Measurements from ENCODE around the gene KCNK15.
"Not testable (repeated sequence)": the region's sequence is repeated elsewhere in the genome, so short reads cannot be mapped to it uniquely, and the experiment has no call there.

KCNK15 gene

DNA sequence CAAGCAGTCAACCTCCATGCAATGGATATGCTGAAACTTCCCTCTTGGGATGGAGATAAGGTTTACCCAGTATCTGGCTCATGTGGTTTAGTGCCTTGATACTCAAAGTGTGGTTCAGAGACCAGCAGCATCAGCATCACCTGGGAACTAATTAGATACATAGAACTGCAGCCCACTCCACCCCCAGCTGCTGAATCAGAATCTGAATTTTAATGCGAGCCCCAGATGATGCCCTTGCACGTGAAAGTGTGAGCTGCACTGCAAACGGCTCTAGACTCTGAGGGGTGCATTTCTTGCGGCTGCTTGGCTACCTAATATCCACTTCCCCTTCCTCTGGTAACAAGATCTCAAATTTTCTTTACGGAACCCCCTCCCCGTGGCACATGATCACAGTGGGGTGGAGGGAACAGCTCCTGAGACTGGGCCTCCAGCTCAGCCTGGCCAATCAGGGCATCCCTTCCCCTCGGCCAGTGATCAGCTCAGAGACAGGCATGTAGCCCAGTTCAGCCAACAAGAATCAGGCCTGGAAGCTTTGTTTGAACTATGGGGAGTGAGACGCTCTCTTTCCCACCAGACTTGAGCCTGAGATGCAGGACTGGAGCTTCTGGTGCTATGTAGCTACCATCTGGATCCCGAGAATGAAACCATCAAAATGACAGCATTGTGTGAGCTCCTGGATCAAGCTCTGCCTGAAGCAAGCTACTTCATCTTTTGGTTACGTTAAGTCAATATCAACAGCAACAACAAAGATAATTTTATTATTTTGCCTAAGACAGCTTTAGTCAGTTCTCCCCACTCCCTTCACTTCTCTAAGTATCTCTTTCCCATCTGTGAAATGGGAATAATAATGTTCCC is 12.8 kb downstream of the KCNK15 start:
- no peak for DNase-seq
- Histone ChIP-seq H3K36me3 (no peaks in the 10 kb centered on the region), H3K9me3 (no peaks in the 10 kb centered on the region), H3K27me3 (peaks cover 0 to 44% of the 10 kb centered on the region in 2 donors), H3K4me3 (no peak overlapping the region), H3K4me1 (no peaks in the 10 kb centered on the region), H3K27ac (no peak overlapping the region)
- intact Hi-C loops (cut with DNase I; ENCODE audit: low total_unique reads) = loop anchor here (10.0 kb wide), 1 partner anchor 196 kb away; no protein-coding TSS in a partner anchor
- TF ChIP-seq, protein P1, sequence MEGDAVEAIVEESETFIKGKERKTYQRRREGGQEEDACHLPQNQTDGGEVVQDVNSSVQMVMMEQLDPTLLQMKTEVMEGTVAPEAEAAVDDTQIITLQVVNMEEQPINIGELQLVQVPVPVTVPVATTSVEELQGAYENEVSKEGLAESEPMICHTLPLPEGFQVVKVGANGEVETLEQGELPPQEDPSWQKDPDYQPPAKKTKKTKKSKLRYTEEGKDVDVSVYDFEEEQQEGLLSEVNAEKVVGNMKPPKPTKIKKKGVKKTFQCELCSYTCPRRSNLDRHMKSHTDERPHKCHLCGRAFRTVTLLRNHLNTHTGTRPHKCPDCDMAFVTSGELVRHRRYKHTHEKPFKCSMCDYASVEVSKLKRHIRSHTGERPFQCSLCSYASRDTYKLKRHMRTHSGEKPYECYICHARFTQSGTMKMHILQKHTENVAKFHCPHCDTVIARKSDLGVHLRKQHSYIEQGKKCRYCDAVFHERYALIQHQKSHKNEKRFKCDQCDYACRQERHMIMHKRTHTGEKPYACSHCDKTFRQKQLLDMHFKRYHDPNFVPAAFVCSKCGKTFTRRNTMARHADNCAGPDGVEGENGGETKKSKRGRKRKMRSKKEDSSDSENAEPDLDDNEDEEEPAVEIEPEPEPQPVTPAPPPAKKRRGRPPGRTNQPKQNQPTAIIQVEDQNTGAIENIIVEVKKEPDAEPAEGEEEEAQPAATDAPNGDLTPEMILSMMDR (IDR thresholded peaks at IDR 0.05) = no peak

DNA sequence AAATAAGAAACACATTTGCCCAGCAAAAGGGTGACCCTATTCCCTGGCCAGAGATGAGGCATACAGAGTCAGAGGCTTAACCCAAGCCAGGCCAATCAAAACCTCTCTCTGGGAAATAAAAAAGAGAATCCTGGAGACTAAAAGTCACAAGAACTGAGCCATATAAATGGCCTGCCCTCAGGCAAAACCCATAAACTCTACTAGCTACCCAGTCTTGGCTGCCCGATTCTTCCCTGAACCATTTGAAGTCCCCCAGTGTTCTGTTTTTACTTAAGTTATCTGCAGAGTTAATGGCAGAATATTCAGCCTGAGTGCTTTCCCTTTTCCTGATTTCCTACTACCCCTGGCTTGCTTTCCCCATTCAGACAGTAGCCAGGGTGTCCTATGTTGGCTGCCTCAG is 13.9 kb downstream of the KCNK15 start:
- DNase-seq = no peak

DNA sequence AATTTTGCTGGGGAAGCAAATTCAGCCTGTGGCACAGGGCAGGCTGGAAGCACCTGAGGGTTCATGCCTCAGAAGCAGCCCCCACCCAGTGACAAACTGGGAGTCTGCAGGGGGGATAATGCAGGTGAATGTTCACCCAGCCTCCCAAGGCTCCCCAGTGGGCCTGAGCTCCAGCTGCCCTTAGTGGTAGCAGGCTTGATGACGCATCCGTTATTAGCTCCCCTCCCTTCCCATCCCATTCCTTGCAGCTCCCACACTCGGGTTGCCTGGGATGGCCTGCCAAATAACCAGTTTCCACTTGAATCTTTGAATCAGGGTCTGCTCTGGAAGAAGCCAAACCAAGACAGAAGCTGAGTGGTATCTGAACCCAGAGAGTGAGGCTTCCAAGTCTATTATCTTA is 15.8 kb downstream of the KCNK15 start:
- no peak overlapping the region for H3K4me3 ChIP-seq
- peaks cover 0 to 19% of the 10 kb centered on the region in 2 donors for H3K27me3 ChIP-seq
- no peaks in the 10 kb centered on the region for H3K9me3 ChIP-seq
- no peak for DNase-seq
- TF ChIP-seq, protein P1 (IDR thresholded peaks at IDR 0.05) = no peak
- H3K27ac ChIP-seq = no peak overlapping the region
- intact Hi-C loops (cut with DNase I; ENCODE audit: low total_unique reads) = no loop called here
- H3K4me1 ChIP-seq = no peaks in the 10 kb centered on the region
- H3K36me3 ChIP-seq = no peaks in the 10 kb centered on the region

More for the DNA sequence above, 13.9 kb downstream of the KCNK15 start:
- TF ChIP-seq, protein P1 (IDR thresholded peaks at IDR 0.05) = no peak
- H3K9me3 ChIP-seq = no peaks in the 10 kb centered on the region
- H3K27ac ChIP-seq = no peak overlapping the region
- intact Hi-C loops (cut with DNase I; ENCODE audit: low total_unique reads) = loop anchor here (10.0 kb wide), 1 partner anchor 195 kb away; no protein-coding TSS in a partner anchor
- H3K27me3 ChIP-seq = peaks cover 0 to 34% of the 10 kb centered on the region in 2 donors
- no peaks in the 10 kb centered on the region for H3K4me1 ChIP-seq
- H3K36me3 ChIP-seq = no peaks in the 10 kb centered on the region
- H3K4me3 ChIP-seq = no peak overlapping the region

DNA sequence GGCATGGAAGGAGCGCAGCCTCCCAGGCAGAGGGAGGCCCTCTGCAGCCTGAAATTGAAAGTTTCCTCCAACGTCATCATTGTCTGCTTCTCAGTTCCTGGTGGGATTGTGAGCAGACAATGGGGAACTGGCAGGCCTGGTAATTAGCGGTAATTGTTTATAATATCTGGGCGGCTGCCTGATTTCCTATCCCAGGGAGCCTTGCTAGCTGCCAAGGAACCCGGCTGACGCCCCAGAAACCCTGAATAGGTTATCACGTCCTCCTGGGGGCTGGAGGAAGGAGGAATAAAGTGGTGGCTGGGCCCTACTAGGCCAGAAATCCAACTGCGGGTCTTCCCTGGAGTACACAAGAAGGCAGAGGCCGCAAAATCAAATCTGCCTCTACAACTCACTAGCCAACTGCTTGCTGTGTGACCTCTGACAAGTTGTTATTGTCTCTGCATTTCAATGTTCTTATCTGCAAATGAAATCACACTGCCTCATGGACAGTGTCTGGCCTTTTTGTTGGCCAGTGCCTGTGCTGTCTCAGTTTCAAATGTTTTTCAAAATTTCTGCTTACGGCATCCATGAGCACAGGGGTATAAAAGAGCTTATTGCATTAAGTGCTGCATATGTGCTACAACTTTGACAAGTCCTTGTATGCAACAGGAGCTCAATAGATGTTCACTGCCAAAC is 16.9 kb downstream of the KCNK15 start:
- intact Hi-C loops (cut with DNase I; ENCODE audit: low total_unique reads) = no loop called here
- Histone ChIP-seq H3K4me1 (no peaks in the 10 kb centered on the region), H3K27ac (no peak overlapping the region)

DNA sequence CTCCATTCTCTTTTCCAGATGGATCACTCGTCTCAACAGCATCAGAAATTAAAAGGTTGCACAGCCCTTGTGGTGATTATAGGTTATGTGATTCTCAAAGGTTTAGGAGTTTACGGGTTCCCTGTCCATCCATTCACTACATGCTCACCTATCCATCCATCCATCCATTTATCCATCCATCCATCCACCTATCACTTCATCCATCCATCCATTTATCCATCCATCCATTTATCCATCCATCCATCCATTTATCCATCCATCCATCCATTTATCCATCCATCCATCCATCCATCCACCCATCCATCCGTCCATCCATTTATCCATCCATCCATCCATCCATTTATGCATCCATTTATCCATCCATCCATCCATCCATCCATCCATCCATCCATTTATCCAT is 18.1 kb downstream of the KCNK15 start:
- not testable (repeated sequence) for H3K4me3 ChIP-seq
- H3K27me3 ChIP-seq = peaks cover 0 to 15% of the 10 kb centered on the region in 2 donors

More for the DNA sequence above, 16.9 kb downstream of the KCNK15 start:
- Histone ChIP-seq H3K4me3 (no peak overlapping the region), H3K27me3 (peaks cover 0 to 15% of the 10 kb centered on the region in 2 donors), H3K36me3 (no peaks in the 10 kb centered on the region), H3K9me3 (no peaks in the 10 kb centered on the region)
- DNase-seq = no peak
- TF ChIP-seq, protein P1 (IDR thresholded peaks at IDR 0.05) = no peak

DNA sequence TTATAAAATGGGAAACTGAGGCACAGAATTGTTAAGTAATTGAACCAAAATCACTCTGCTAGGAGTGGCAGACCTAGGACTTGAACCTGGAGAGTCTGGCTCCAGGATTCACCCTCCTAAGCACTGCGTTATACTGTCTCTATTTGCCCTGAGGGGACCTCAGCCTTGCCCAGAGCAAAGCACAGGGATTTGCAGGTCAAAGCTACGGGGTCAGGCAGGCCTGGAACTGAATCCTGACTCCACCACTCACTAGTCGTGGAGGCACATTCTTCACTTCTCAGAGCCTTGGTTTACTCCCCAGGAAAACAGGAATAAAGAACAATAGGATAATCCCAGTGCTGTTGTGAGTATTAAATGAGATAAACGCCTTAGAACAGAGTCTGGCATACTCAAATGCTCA is 19.4 kb downstream of the KCNK15 start:
- Histone ChIP-seq H3K9me3 (no peaks in the 10 kb centered on the region), H3K36me3 (no peaks in the 10 kb centered on the region), H3K4me1 (no peaks in the 10 kb centered on the region), H3K27me3 (peaks cover 0 to 19% of the 10 kb centered on the region in 2 donors), H3K27ac (no peak overlapping the region), H3K4me3 (no peak overlapping the region)
- no peak for DNase-seq
- intact Hi-C loops (cut with DNase I; ENCODE audit: low total_unique reads) = no loop called here
- TF ChIP-seq, protein P1 (IDR thresholded peaks at IDR 0.05) = no peak

More for the DNA sequence above, 18.1 kb downstream of the KCNK15 start:
- H3K9me3 ChIP-seq; H3K36me3 ChIP-seq; H3K4me1 ChIP-seq; intact Hi-C loops (cut with DNase I; ENCODE audit: low total_unique reads); H3K27ac ChIP-seq; DNase-seq: not testable (repeated sequence)

All from tibial artery (tissue), 4 donors.